Measurements from ENCODE around the gene ELF5.

ELF5 gene

DNA sequence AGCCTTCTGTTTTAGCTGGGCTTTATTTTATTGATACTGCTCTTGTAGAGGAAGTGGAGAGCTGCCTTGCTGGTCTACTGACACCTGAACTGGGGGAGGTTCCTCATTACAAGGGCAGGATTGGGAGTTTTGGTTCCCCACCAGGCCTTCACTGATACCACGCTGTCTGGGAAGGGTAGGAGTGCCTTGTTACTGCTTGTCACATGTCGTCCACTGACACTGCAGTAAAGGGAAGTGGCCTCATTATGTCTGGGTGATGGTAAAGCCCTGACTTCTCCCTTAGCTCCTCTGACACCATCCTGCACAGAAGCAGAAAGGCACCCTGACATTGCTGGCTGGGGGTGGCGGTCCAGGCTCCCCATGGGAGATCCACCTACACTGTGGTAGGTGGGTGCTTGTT is 38.7 kb upstream of the ELF5 start:
- peak; percentile 51 for DNase-seq (ENCODE audit: low read depth)
- no peak overlapping the region for H3K4me3 ChIP-seq (ENCODE audit: low read depth, low read length)
- TF ChIP-seq CTCF (IDR thresholded peaks at IDR 0.05; ENCODE audit: low read depth, low read length) (no peak), POLR2A (IDR thresholded peaks at IDR 0.05; ENCODE audit: extremely low read depth, insufficient read length) (no peak), MYC (IDR thresholded peaks at IDR 0.05; ENCODE audit: low read depth, low read length) (no peak)
- TF ChIP-seq, protein P1, sequence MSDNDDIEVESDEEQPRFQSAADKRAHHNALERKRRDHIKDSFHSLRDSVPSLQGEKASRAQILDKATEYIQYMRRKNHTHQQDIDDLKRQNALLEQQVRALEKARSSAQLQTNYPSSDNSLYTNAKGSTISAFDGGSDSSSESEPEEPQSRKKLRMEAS (IDR thresholded peaks at IDR 0.05; ENCODE audit: low read depth, low read length): peak; percentile 74

- no peak for DNase-seq (ENCODE audit: low read depth)
- TF ChIP-seq, protein P1 (IDR thresholded peaks at IDR 0.05; ENCODE audit: low read depth, low read length): no peak
- TF ChIP-seq CTCF (IDR thresholded peaks at IDR 0.05; ENCODE audit: low read depth, low read length): no peak
- TF ChIP-seq POLR2A (IDR thresholded peaks at IDR 0.05; ENCODE audit: extremely low read depth, insufficient read length): no peak
- no peak for TF ChIP-seq MYC (IDR thresholded peaks at IDR 0.05; ENCODE audit: low read depth, low read length)
- no peak overlapping the region for H3K4me3 ChIP-seq (ENCODE audit: low read depth, low read length)
Observed at GRCh38 chr11:34549271-34549670, 35.7 kb upstream of the ELF5 start.

DNA sequence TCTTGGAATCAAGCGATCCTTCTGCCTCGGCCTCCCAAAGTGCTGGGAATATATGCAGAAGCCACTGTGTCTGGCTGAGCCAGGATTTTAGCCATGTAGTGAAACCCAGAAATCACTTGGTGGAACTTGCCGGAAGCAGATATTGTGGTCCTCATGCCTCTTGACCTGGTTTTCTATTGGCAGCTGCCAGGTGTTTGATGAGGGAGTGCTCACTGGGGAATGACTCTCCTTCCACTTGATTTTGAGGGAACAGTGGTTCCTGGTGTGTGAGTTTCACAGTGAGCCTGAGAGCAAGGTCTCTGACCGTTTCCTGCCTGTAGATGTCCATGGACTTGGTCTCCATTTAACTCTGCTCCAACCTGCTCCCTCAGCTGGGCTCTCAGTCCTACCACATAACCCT is 34.7 kb upstream of the ELF5 start:
- TF ChIP-seq, protein P1 (IDR thresholded peaks at IDR 0.05; ENCODE audit: low read depth, low read length): no peak
- TF ChIP-seq POLR2A (IDR thresholded peaks at IDR 0.05; ENCODE audit: extremely low read depth, insufficient read length): no peak
- TF ChIP-seq CTCF (IDR thresholded peaks at IDR 0.05; ENCODE audit: low read depth, low read length): no peak
- no peak overlapping the region for H3K4me3 ChIP-seq (ENCODE audit: low read depth, low read length)
- no peak for DNase-seq (ENCODE audit: low read depth)

DNA sequence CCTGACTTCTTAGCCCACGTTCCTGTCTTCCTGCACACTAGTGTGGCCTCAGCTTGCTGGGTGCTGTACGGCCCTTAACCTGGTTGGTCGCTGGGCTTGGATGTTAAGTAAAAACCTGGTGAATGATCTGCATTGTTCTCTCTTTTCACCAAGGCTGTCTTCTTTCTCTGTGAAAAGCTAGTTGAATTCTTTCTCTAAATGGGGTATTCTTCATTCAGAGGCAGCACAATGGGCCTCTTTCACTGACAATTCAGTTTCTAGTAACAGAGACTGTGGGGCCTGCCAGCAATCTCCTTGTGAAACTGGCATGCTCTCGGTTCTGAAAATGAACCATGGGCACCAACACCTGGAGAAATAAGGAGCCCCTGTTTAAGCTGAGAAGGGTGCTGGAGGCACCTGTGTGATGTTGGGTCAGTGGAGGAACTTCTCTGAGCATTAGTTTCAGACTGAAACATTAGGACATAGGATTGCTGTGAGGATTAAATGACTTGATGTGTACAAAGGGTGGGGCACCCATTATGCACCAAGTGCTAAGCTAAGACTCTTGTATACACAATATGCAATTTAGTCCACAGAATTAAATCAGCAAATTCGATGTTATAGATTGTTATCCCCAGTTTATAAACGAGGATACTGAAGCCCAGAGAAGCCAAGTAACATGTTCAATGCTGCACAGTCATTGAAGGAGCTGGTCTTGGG is 33.1 kb upstream of the ELF5 start:
- TF ChIP-seq CTCF (IDR thresholded peaks at IDR 0.05; ENCODE audit: low read depth, low read length) (no peak), MYC (IDR thresholded peaks at IDR 0.05; ENCODE audit: low read depth, low read length) (no peak), POLR2A (IDR thresholded peaks at IDR 0.05; ENCODE audit: extremely low read depth, insufficient read length) (no peak)
- TF ChIP-seq, protein P1 (IDR thresholded peaks at IDR 0.05; ENCODE audit: low read depth, low read length): no peak
- no peak for DNase-seq (ENCODE audit: low read depth)
- no peak overlapping the region for H3K4me3 ChIP-seq (ENCODE audit: low read depth, low read length)

DNA sequence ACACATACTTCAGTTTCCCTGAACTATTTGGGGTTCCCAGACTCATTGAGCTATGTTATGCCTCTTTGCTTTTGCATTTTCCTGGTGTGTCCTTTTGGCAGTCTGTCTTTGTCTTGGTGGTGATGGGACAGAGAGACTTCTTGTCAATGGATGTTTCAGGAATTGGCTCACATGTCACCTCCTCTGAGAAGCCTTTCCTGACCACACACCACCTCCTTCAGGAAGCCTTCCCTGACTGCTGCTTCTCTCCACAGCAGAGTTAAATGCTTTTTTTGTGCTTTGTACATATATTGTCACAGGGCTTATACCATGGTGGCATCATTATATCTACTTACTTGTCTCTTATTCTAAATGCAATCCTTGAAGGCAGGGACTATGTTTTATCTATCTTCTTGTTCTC is 28.5 kb upstream of the ELF5 start:
- no peak overlapping the region for H3K4me3 ChIP-seq (ENCODE audit: low read depth, low read length)
- no peak for DNase-seq (ENCODE audit: low read depth)
- TF ChIP-seq MYC (IDR thresholded peaks at IDR 0.05; ENCODE audit: low read depth, low read length) (no peak), CTCF (IDR thresholded peaks at IDR 0.05; ENCODE audit: low read depth, low read length) (no peak), POLR2A (IDR thresholded peaks at IDR 0.05; ENCODE audit: extremely low read depth, insufficient read length) (no peak)
- TF ChIP-seq, protein P1 (IDR thresholded peaks at IDR 0.05; ENCODE audit: low read depth, low read length): no peak

Data from NB4 (cell line).